NCI-H2029 treated with DMSO at 0.1 percent for 48 hours (cell line): ENCODE results near the gene PPP1R1B.

ENCODE experiments used
- DNase-seq: peaks from one replicate; lab custom pipeline; 2025; lab: John Stamatoyannopoulos, UW

The PPP1R1B gene

GRCh38 chr17:39600288-39600996 is 26.3 kb upstream of the PPP1R1B start:
- DNase-seq, result no peak

GRCh38 chr17:39600997-39601597 is 25.7 kb upstream of the PPP1R1B start:
- no peak for DNase-seq

- DNase-seq, result no peak
Measured at GRCh38 chr17:39601758-39602532, 24.8 kb upstream of the PPP1R1B start.

- no peak for DNase-seq
Measured at GRCh38 chr17:39602533-39603303, 24.0 kb upstream of the PPP1R1B start.

GRCh38 chr17:39603304-39604016 is 23.3 kb upstream of the PPP1R1B start:
- DNase-seq, result no peak

GRCh38 chr17:39604911-39605491 is 21.8 kb upstream of the PPP1R1B start:
- no peak for DNase-seq

GRCh38 chr17:39605492-39606433 is 21.0 kb upstream of the PPP1R1B start:
- no peak for DNase-seq

GRCh38 chr17:39606434-39607056 is 20.2 kb upstream of the PPP1R1B start:
- DNase-seq, result no peak

GRCh38 chr17:39607057-39607850 is 19.5 kb upstream of the PPP1R1B start:
- DNase-seq, result no peak

GRCh38 chr17:39607851-39608130 is 19.0 kb upstream of the PPP1R1B start, which contains the start of gene NEUROD2:
TSS of gene NEUROD2 (minus strand) at chr17:39607920. CDS start at chr17:39606599, 1,321 bp downstream.
- DNase-seq, result no peak

GRCh38 chr17:39608142-39608981 is 18.4 kb upstream of the PPP1R1B start:
- DNase-seq, result no peak

GRCh38 chr17:39609416-39610025 is 17.2 kb upstream of the PPP1R1B start:
- no peak for DNase-seq

GRCh38 chr17:39611401-39612112 is 15.2 kb upstream of the PPP1R1B start:
- no peak for DNase-seq

- no peak for DNase-seq
Measured at GRCh38 chr17:39612291-39612894, 14.4 kb upstream of the PPP1R1B start.

GRCh38 chr17:39612935-39613464 is 13.8 kb upstream of the PPP1R1B start:
- DNase-seq, result no peak

- no peak for DNase-seq
Measured at GRCh38 chr17:39614545-39615157, 12.1 kb upstream of the PPP1R1B start.
